Thyroid gland (tissue), 4 donors: ENCODE measurements around the gene PM20D2. TPM values are rescaled to one million over a fixed set of nuclear protein-coding genes. Genes with fewer than 3 reads are reported as not detected.

ENCODE experiments used
- DNase-seq, 2 donors: peaks; one replicate each; pipeline ENCODE4 v3.0.0-alpha.2; 2019
- H3K27ac ChIP-seq, 3 donors: fragments of 200-600 bp; sonication (generic); 1 replicate in 2 of 3; 2 replicates in 1 of 3; pipeline ENCODE4 v1.5.1; 2016 to 2019; ENCODE audit warnings: mild to moderate bottlenecking in 1 of 3, moderate library complexity in 1 of 3
- H3K27me3 ChIP-seq: fragments of 200-600 bp; sonication (generic); one replicate; pipeline ENCODE4 v1.5.1; 2019
- H3K36me3 ChIP-seq, 2 donors: fragments of 200-600 bp; sonication (generic); one replicate each; pipeline ENCODE4 v1.5.1; 2016 to 2019
- H3K4me1 ChIP-seq, 2 donors: fragments of 200-600 bp; sonication (generic); one replicate each; pipeline ENCODE4 v1.5.1; 2017 to 2019
- H3K4me3 ChIP-seq, 3 donors: fragments of 200-600 bp; sonication (generic); replicated peaks in 1 of 3; 1 replicate in 2 of 3; 2 replicates in 1 of 3; pipeline ENCODE4 v1.5.1; 2016; ENCODE audit warnings: mild to moderate bottlenecking in 1 of 3
- H3K9me3 ChIP-seq: fragments of 200-600 bp; sonication (generic); one replicate; pipeline ENCODE4 v1.5.1; 2017
- POLR2A ChIP-seq, 2 donors: fragments of 450-650 bp; IDR thresholded peaks; one replicate each; pipeline ENCODE4 v1.6.1; 2017; ENCODE audit warnings: antibody characterized with exemption in 2 of 2, mild to moderate bottlenecking in 2 of 2, moderate library complexity in 1 of 2
- WGBS, 2 donors: methylation state at CpG; one replicate each; pipeline ENCODE4 v1.1.5; 2017; 5-methylcytosine and 5-hydroxymethylcytosine counted together
- intact Hi-C: fragments of 100-400 bp; cut with DNase I; formaldehyde crosslinking; loops from one replicate; pipeline ENCODE4 v1.15.1; 2023
- total RNA-seq, 4 donors: library from RNA; depleted of rRNA; stranded (reverse); fragments of >200 nt; gene quantifications; one replicate each; pipeline ENCODE4 v1.2.3, GENCODE V29; 2016
- TF ChIP-seq, protein P1 (sequence below), 6 experiments: fragments of 200-600 bp in 3 of 6; fragments of 450-650 bp in 3 of 6; sonication (generic) in 3 of 6; IDR thresholded peaks; one replicate each; pipeline ENCODE4 v1.5.1; 2016 to 2019; ENCODE audit warnings: antibody characterized with exemption in 6 of 6, mild to moderate bottlenecking in 2 of 6, inconsistent platforms in 1 of 6, moderate library complexity in 1 of 6

The PM20D2 gene
- total RNA-seq, 4 donors from 2014 or later = 21.5 to 33.3 (median 28.6) TPM

DNA sequence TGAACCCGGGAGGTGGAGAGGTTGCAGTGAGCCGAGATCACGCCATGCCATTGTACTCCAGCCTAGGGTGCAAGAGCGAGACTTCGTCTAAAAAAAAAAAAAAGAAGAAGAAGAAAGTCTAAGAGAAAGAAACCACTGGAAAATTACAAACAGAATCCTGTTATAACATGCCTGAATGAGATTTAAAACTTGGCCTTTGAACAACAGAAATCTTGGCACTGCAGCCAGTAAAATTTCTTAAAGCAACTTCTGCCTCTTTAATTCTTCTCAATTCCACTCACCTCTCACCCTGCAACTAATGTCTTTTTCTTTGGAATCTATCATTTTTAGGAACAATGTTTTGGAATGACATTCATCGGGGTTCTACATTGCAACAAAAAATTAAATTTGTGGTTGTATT, 26.3 kb downstream of the PM20D2 start:
- TF ChIP-seq, protein P1, sequence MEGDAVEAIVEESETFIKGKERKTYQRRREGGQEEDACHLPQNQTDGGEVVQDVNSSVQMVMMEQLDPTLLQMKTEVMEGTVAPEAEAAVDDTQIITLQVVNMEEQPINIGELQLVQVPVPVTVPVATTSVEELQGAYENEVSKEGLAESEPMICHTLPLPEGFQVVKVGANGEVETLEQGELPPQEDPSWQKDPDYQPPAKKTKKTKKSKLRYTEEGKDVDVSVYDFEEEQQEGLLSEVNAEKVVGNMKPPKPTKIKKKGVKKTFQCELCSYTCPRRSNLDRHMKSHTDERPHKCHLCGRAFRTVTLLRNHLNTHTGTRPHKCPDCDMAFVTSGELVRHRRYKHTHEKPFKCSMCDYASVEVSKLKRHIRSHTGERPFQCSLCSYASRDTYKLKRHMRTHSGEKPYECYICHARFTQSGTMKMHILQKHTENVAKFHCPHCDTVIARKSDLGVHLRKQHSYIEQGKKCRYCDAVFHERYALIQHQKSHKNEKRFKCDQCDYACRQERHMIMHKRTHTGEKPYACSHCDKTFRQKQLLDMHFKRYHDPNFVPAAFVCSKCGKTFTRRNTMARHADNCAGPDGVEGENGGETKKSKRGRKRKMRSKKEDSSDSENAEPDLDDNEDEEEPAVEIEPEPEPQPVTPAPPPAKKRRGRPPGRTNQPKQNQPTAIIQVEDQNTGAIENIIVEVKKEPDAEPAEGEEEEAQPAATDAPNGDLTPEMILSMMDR (IDR thresholded peaks at IDR 0.05) = no peak
- no peak for TF ChIP-seq POLR2A (IDR thresholded peaks at IDR 0.05)
- Histone ChIP-seq H3K27ac (no peak overlapping the region), H3K27me3 (no peaks in the 10 kb centered on the region), H3K36me3 (no peaks in the 10 kb centered on the region), H3K4me3 (no peak overlapping the region), H3K9me3 (no peaks in the 10 kb centered on the region), H3K4me1 (peaks cover 4 to 8% of the 10 kb centered on the region in 2 donors)
- no peak for DNase-seq
- WGBS, 2 donors = 46 to 54% methylated on average over 6 of the region's 6 CpGs
- intact Hi-C loops = no loop called here

DNA sequence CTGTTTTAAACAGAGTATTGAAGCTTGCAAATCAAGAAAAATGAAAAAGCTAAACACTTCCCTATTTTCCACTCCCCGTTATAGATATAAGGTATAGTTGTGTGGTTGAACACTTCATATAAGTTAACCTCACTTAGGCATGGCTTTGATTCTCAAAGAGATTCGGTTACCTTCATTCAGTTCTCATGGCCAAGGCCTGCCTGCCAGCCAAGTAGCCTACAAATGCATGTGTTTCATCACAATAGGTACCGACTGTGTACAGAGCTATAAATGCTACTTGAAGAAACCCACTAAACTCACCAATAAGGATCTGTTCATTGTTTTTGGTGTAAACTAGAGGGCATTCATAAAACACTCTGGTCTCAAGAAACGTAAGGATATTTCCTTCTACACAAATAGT, 27.8 kb downstream of the PM20D2 start:
- Histone ChIP-seq H3K4me3 (no peak overlapping the region), H3K4me1 (peaks cover 4 to 8% of the 10 kb centered on the region in 2 donors), H3K9me3 (no peaks in the 10 kb centered on the region), H3K36me3 (no peaks in the 10 kb centered on the region), H3K27ac (no peak overlapping the region), H3K27me3 (no peaks in the 10 kb centered on the region)
- no peak for TF ChIP-seq POLR2A (IDR thresholded peaks at IDR 0.05)
- TF ChIP-seq, protein P1 (IDR thresholded peaks at IDR 0.05) = no peak
- intact Hi-C loops = no loop called here
- no peak for DNase-seq
- 86 to 93% methylated on average over 4 of the region's 4 CpGs for WGBS, 2 donors

DNA sequence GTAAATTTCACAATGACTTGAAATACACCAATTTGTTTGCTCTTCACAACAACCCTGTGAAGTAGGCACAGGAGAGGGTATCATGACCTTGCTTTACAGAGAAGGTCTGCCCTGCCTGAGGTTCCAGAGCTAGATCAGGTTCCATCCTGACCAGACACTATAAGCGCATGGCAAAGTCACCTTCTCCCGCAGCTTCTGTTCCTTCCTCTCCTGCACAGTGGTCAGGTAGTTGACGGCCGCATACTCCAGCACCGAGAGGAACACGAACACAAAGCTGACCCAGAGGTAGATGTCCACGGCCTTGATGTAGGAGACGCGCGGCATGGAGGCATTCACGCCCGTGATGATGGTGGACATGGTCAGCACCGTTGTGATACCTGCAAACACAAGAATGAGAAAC, 34.3 kb downstream of the PM20D2 start:
- intact Hi-C loops = no loop called here
- Histone ChIP-seq H3K9me3 (no peaks in the 10 kb centered on the region), H3K4me1 (no peaks in the 10 kb centered on the region), H3K36me3 (no peaks in the 10 kb centered on the region), H3K27ac (no peak overlapping the region), H3K27me3 (no peaks in the 10 kb centered on the region), H3K4me3 (no peak overlapping the region)
- DNase-seq = no peak
- 95 to 96% methylated on average over 12 to 13 of the region's 13 CpGs for WGBS, 2 donors
- TF ChIP-seq, protein P1 (IDR thresholded peaks at IDR 0.05) = no peak
- TF ChIP-seq POLR2A (IDR thresholded peaks at IDR 0.05) = no peak

DNA sequence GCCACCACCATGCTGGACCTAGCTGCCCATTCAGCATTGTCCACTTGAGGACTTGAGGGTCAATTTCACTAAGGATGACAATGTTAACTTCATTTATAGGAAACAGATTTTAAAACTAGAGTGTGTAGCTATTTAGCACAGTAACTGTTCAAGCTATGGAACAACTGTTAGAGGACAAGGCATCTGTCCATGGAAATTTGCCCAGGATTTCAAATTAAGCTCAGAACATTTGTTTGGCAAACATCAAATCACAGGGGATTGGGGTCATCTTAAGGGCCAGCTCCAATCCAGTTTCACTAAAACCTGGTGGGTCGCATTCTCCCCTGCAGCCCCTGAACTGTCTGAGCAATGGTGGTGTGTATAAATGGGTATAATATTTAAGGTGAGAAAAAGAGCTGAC, 35.1 kb downstream of the PM20D2 start:
- no peak for DNase-seq
- intact Hi-C loops = no loop called here
- Histone ChIP-seq H3K36me3 (no peaks in the 10 kb centered on the region), H3K27ac (no peak overlapping the region), H3K9me3 (no peaks in the 10 kb centered on the region), H3K4me3 (no peak overlapping the region), H3K27me3 (no peaks in the 10 kb centered on the region), H3K4me1 (no peaks in the 10 kb centered on the region)
- 78 to 85% methylated on average over 1 of the region's 1 CpG for WGBS, 2 donors
- TF ChIP-seq, protein P1 (IDR thresholded peaks at IDR 0.05) = no peak
- no peak for TF ChIP-seq POLR2A (IDR thresholded peaks at IDR 0.05)

DNA sequence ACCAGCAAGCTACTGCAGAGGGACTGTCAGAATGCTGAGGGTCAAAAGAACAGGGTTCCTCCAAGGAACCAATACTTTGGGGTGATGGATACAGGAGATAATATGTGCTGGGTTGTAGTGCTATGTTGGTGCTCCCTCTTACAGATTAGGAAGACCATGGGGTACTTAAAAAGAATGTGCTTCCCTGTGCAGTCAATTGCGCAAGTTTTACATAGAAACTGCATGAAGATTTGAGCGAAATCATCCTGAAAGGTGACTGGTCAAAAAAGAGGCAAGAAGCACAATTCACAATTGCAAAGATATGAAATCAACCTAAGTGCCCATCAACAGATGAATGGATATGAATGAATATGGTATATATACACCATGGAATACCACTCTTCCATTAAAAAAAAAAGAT, 37.4 kb downstream of the PM20D2 start:
- no peak for TF ChIP-seq POLR2A (IDR thresholded peaks at IDR 0.05)
- TF ChIP-seq, protein P1 (IDR thresholded peaks at IDR 0.05) = no peak
- Histone ChIP-seq H3K9me3 (no peaks in the 10 kb centered on the region), H3K27ac (no peak overlapping the region), H3K36me3 (no peaks in the 10 kb centered on the region), H3K4me3 (no peak overlapping the region), H3K4me1 (no peaks in the 10 kb centered on the region), H3K27me3 (no peaks in the 10 kb centered on the region)
- intact Hi-C loops = no loop called here
- DNase-seq = no peak
- WGBS, 2 donors = 47 to 51% methylated on average over 2 of the region's 2 CpGs
